HG03520 (cell line): ENCODE measurements around the gene ROCK2.
"Not testable (repeated sequence)": the region's sequence is repeated elsewhere in the genome, so short reads cannot be mapped to it uniquely, and the experiment has no call there.

Experiments
- ATAC-seq: cut with Tn5 transposase; IDR thresholded peaks from one replicate; pipeline ENCODE4 v1.9.1; 2021; ENCODE audit warnings: mild to moderate bottlenecking, moderate library complexity; ENCODE audit not compliant: unreplicated experiment

The ROCK2 gene

DNA sequence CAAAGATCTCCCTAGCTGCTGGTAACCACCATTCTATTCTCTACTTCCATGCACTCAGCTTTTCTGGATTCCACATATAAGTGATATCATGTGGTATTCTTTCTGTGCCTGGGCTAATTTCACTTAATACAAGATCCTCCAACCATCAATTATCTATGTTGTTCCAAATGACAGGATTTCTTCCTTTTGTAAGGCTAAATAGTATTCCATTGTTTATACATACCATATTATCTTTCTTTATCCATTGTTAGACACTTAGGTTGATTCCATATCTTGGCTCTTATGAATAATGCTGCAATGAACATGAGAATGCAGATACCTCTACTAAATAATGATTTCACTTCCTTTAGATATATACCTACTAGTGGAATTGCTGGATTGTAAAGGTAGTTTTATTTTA lies 66.2 kb downstream of the ROCK2 start:
- ATAC-seq, result no peak

DNA sequence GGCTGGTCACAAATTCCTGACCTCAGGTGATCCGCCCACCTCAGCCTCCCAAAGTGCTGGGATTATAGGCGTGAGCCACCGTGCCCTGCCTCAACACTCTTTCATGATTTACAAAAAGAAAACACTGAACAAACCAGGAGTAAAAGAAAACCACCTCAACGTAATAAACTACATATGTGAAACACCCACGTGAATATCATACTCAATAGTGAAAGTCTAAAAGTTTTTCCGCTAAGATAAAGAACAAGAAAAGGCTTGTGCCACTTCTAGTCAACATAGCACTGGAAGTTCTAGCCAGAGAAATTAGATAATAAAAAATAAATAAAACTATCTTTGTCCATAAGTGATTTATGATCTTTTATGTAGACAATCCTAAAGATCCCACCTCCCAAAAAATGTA lies 68.5 kb downstream of the ROCK2 start:
- no peak for ATAC-seq

DNA sequence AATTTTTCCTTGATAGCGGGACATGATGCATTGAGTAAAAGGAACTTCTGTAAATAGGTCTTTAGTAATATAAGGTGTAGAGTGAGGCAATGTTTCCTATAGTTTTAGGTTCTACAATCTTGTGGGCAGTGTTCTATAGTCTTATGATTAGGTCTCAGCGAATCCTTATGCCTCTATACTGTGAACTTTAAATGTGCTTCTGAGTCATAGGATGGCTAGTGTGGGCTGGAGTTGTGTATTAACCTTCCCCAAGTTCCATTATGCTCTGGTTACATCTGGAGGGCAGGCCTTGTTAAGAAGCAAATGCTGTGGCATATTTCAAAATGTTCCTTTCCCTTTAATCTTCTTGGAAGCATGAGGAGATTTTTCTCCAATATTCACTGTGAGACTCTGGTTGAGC lies 73.5 kb downstream of the ROCK2 start:
- no peak for ATAC-seq

DNA sequence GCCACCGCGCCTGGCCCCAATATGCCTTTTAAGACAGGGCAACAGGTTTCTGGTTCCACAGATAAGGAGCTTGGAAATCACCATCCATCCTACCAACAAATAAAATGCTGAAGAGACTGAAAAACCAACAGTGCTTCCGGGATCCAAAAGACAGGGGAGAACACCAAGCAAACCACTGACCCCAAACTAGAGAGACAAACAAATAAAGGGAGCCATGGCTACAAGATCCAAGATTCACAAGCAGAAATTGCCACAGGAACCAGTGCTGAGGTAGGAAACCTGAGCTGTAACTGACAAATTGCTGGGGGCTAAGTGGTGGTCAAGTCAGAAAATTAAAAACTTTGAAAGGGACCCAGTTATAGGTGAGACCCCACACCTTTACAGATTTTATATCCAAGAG lies 76.5 kb downstream of the ROCK2 start:
- no peak for ATAC-seq

DNA sequence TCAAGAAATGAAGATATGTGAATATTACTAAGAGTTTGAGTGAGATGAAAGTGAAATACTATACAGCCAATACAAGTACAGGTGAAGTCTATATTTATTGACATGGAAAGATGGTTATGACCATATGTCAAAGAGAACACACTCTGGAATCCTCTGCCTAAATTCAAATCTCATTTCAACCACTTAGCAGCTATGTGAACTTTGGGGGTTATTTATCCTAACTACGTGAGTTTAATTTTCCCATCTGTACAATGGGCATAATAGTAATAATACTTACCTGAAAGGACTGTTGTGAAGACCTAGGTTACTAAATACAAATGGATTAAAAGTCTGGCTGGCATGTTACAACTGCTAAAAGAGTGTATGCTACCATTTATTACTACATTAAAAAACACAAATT lies 79.6 kb downstream of the ROCK2 start:
- no peak for ATAC-seq

GRCh38 chr2:11264007-11264406 lies 80.4 kb downstream of the ROCK2 start:
- no peak for ATAC-seq

GRCh38 chr2:11263177-11263576 lies 81.3 kb downstream of the ROCK2 start:
- ATAC-seq, result no peak

DNA sequence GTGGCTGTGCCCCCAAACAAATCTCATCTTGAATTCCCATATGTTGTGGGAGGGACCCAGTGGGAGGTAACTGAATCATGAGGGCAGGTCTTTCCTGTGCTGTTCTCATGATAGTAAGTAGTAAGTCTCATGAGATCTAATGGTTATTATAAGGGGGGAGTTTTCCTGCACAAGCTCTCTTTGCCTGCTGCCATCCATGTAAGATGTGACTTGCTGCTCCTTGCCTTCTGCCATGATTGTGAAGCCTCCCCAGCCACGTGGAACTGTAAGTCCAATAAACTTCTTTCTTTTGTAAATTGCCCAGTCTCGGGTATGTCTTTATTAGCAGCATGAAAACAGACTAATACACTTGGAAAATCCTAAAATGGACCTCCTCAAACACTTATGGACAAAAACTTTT lies 82.0 kb downstream of the ROCK2 start:
- not testable (repeated sequence) for ATAC-seq

- not testable (repeated sequence) for ATAC-seq
These were observed 82.9 kb downstream of the ROCK2 start for GRCh38 chr2:11261564-11261963.

DNA sequence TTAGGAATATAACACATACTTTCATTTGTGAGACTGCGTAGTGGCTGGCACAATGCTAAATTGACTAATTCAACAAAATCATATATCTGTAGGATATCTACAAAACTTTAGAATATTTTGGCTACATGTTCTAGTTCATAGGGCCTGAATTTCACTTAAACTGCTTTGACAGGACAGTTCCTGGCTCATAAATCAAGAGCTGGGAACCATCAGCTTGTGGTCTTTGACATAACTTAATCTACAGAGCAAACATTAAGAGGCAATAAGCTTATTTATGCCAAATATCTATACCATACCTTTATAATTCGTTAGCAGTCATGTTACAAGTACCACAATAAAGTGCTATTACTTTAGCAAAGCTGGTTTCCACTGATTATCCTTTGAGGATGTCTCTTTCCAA lies 83.5 kb downstream of the ROCK2 start:
- no peak for ATAC-seq

GRCh38 chr2:11257964-11258363 lies 86.5 kb downstream of the ROCK2 start:
- ATAC-seq, result no peak

DNA sequence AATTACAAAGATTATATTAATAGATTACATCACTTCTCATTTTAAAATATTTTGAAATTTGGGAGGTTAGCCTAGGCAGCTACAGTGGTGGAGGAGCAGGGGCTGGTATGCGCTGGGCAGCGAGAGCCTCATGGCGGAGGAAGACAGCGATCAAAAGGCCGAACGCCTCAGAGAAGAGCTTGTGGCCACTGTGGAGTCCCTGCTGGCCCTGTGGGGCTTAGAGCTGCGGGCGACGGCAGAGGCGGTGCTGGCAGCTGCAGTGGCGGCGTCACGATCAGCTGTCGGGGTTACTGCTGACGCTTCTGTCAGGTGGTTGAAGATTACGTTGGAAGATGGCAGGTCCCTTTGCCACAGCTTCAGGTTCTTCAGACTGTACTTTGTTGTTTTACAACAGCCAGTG lies 87.4 kb downstream of the ROCK2 start:
- no peak for ATAC-seq

- ATAC-seq, result no peak
These were observed 88.3 kb downstream of the ROCK2 start for GRCh38 chr2:11256166-11256565.

GRCh38 chr2:11254100-11254536 lies 90.3 kb downstream of the ROCK2 start:
- ATAC-seq, result no peak

GRCh38 chr2:11252458-11252857 lies 92.0 kb downstream of the ROCK2 start:
- ATAC-seq, result not testable (repeated sequence)

DNA sequence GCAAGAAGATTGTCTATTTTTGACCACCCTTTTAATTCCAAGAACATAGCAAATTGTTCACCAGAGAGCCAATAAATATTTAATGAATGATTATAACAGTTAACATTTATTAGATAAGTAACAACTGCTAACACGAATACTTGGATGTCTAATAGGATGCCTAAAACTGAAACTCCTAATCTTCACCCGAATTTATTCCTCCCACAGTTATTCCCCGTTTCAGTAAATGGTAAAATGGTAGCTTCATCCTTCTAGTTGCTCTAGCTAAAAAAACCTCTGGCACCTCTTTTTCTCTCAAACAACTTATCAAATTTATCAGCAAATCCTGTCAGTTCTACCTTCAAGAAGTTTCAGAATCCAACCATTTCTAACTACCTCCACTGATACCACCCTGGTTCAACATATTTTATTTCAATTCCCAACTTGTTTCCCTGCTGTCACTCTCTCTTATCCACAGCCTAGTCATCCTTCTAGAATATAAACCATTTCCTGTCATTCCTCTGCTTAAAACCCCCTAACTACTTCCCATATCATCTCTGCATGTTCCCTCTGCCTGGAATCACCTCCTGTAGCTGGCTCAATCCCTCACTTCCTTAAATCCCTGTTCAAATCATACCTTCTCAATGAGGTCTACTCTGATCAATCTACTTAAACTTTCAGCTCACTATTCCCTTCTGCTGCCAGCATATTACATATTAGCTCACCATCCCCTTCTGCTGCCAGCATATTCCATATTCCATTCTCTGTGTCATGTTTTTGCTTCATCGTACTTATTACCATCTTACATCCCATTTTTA lies 93.8 kb downstream of the ROCK2 start:
- no peak for ATAC-seq

DNA sequence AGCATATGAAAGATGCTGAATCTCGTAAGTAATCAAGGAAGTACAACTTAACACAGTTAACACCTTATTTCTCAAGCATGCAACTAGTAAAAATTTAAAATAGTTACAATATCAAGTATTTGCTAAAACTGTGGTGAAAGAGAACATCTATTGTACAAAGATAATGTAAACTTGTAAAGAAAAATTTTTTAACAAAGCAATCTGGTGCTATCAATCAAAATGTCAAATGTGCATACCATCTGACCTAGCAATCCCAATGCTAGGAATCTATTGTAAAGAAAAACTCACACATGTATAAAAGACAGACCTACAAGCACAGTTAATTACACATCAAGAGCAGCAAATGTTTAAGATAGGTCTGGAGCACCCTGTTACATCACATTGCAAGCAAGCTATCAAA lies 99.1 kb downstream of the ROCK2 start:
- no peak for ATAC-seq

GRCh38 chr2:11244091-11244826 lies 100.2 kb downstream of the ROCK2 start:
- ATAC-seq, result no peak

GRCh38 chr2:11243512-11243911 lies 100.9 kb downstream of the ROCK2 start:
- no peak for ATAC-seq

GRCh38 chr2:11242542-11243174 lies 101.8 kb downstream of the ROCK2 start:
- no peak for ATAC-seq

GRCh38 chr2:11241412-11242203 lies 102.8 kb downstream of the ROCK2 start:
- ATAC-seq, result no peak
